ENCODE data around the gene TPST1.

GRCh38 chr7:66173856-66174255, 31.3 kb upstream of the TPST1 start:
- TF ChIP-seq CTCF (IDR thresholded peaks at IDR 0.05): no peak
- TF ChIP-seq POLR2AphosphoS5 (IDR thresholded peaks at IDR 0.05; ENCODE audit: low read depth, low read length): no peak
- TF ChIP-seq TCF7L2 (IDR thresholded peaks at IDR 0.05; ENCODE audit: low read depth, low read length): no peak
- no peak for TF ChIP-seq SIN3A (IDR thresholded peaks at IDR 0.05; ENCODE audit: borderline replicate concordance, insufficient read depth, low read depth, low read length)
- TF ChIP-seq REST (IDR thresholded peaks at IDR 0.05; ENCODE audit: insufficient read depth in 1 of 2, low read depth in 2 of 2, low read length in 1 of 2): no peak
